Lower lobe of right lung (tissue), 2 donors: ENCODE measurements around the gene DLK1. TPM values are rescaled to one million over a fixed set of nuclear protein-coding genes. Genes with fewer than 3 reads are reported as not detected.

Source experiments
- ATAC-seq, 2 donors: fragments of 200-7000 bp; cut with Tn5 transposase; one replicate each; pipeline ENCODE4 v1.9.1; 2020 to 2022; ENCODE audit warnings: mild to moderate bottlenecking in 2 of 2, moderate library complexity in 2 of 2
- DNase-seq: peaks from one replicate; pipeline ENCODE4 v3.0.0-alpha.2; 2020
- H3K27ac ChIP-seq: fragments of 200-600 bp; one replicate; pipeline ENCODE4 v1.8.0; 2022
- H3K27me3 ChIP-seq: fragments of 200-600 bp; one replicate; pipeline ENCODE4 v1.8.0; 2022; ENCODE audit warnings: low read depth
- H3K36me3 ChIP-seq: fragments of 200-600 bp; one replicate; pipeline ENCODE4 v1.8.0; 2022; ENCODE audit warnings: mild to moderate bottlenecking
- H3K4me1 ChIP-seq: fragments of 200-600 bp; one replicate; pipeline ENCODE4 v1.8.0; 2022
- H3K4me3 ChIP-seq: fragments of 200-600 bp; one replicate; pipeline ENCODE4 v1.8.0; 2022; ENCODE audit warnings: mild to moderate bottlenecking
- H3K9me3 ChIP-seq: fragments of 200-600 bp; one replicate; pipeline ENCODE4 v1.8.0; 2022
- CTCF ChIP-seq: fragments of 200-600 bp; IDR thresholded peaks from one replicate; pipeline ENCODE4 v1.8.0; 2022; ENCODE audit warnings: antibody characterized with exemption, mild to moderate bottlenecking
- intact Hi-C: fragments of 100-400 bp; cut with DNase I; formaldehyde crosslinking; loops from one replicate; pipeline ENCODE4 v1.11.0; 2022
- total RNA-seq: library from RNA; stranded (reverse); fragmentation: NEBNext Ultra II Directional; extraction: Animal tissue kit (Norgen Biotek cat#: 25700); gene quantifications from one replicate; pipeline ENCODE4 v1.2.1, GENCODE V29; 2021
- donor health status: DM: no; HTN: yes; CAD: no; lungs with severe emphysema.

DLK1 gene
- total RNA-seq, 1 donor from 2014 or later, result not detected

DNA sequence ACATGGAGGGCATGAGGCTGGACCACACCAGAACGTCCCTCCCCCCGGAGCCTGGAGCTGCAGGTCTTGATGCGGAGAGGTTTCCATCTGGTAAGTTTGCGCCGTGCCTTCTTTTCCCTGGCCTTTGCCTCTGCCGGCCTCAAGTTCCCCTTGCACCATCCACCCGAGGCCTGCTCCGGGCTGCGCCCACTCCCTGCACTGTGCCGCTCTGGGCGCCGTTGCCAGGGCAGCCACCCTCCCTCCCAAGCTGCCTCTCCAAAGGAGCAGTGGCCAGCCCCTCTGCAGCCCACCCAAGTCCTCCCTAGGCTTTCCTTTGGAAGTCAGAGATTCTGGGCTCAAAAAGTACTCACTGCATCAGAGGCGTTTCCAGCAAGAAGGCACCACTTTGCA is 53.0 kb downstream of the DLK1 start:
- intact Hi-C loops, result no loop called here
- Histone ChIP-seq H3K4me3 (no peak overlapping the region), H3K27ac (no peak overlapping the region), H3K36me3 (no peaks in the 10 kb centered on the region), H3K27me3 (no peaks in the 10 kb centered on the region), H3K9me3 (no peaks in the 10 kb centered on the region), H3K4me1 (no peaks in the 10 kb centered on the region)
- DNase-seq (no peak), ATAC-seq (no peak)
- no peak for TF ChIP-seq CTCF

DNA sequence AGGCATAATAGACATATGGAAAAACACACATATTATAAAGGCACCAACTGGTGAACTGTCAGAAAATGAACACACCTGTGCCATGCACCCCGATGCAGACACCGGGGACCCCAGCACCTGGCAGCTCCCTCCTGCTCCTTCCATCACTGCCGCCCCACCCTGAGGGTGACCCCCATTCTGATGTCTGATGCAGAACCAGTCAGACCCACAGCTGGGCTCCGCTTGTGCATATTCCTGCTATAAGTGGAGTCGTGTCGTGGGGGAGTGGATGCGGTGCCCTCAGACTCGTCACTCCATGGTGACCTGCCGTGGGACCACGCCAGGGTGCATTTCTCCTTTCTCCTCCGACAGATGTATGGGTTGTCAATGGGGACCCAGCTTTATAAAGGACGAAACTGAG is 53.6 kb downstream of the DLK1 start:
- no peak for TF ChIP-seq CTCF
- no peaks in the 10 kb centered on the region for H3K36me3 ChIP-seq
- no peak overlapping the region for H3K27ac ChIP-seq
- H3K9me3 ChIP-seq, result no peaks in the 10 kb centered on the region
- no peak overlapping the region for H3K4me3 ChIP-seq
- peaks cover 3% of the 10 kb centered on the region for H3K27me3 ChIP-seq
- ATAC-seq (no peak), DNase-seq (no peak)
- intact Hi-C loops, result no loop called here
- H3K4me1 ChIP-seq, result no peaks in the 10 kb centered on the region

- H3K36me3 ChIP-seq, result no peaks in the 10 kb centered on the region
- ATAC-seq, result no peak
- H3K27ac ChIP-seq, result no peak overlapping the region
- no peaks in the 10 kb centered on the region for H3K4me1 ChIP-seq
- no peak overlapping the region for H3K4me3 ChIP-seq
- peaks cover 3% of the 10 kb centered on the region for H3K27me3 ChIP-seq
- TF ChIP-seq CTCF, result no peak
- intact Hi-C loops, result no loop called here
- DNase-seq, result no peak
- no peaks in the 10 kb centered on the region for H3K9me3 ChIP-seq
These were observed 54.1 kb downstream of the DLK1 start for GRCh38 chr14:100780646-100781355.

DNA sequence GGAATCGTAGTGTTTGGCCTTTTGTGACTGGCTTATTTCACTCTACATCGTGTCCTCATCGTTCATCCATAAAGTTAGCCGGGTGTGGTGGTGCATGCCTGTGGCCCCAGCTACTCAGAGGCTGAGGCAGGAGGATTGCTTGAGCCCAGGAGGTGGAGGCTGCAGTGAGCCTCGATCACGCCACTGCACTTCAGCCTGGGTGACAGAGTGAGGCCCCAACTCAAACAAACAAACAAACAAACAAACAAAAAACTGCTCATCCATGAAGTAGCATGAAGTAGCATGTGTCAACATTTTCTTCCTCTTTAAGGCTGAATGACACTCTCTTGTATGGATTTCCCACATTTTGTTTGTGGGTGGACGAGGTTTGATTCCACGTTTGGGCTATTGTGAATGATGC is 55.3 kb downstream of the DLK1 start:
- no peak overlapping the region for H3K27ac ChIP-seq
- DNase-seq (no peak), ATAC-seq (no peak)
- no peak for TF ChIP-seq CTCF
- no peak overlapping the region for H3K4me3 ChIP-seq
- no peaks in the 10 kb centered on the region for H3K9me3 ChIP-seq
- intact Hi-C loops, result no loop called here
- peaks cover 3% of the 10 kb centered on the region for H3K27me3 ChIP-seq
- H3K4me1 ChIP-seq, result no peaks in the 10 kb centered on the region
- no peaks in the 10 kb centered on the region for H3K36me3 ChIP-seq

- DNase-seq, result no peak
These were observed 56.0 kb downstream of the DLK1 start for GRCh38 chr14:100782516-100783320.

More at GRCh38 chr14:100782516-100783320, 56.0 kb downstream of the DLK1 start:
- Histone ChIP-seq H3K9me3 (no peaks in the 10 kb centered on the region), H3K36me3 (no peaks in the 10 kb centered on the region), H3K27me3 (peaks cover 7% of the 10 kb centered on the region), H3K27ac (no peak overlapping the region), H3K4me1 (no peaks in the 10 kb centered on the region), H3K4me3 (no peak overlapping the region)
- intact Hi-C loops, result no loop called here
- TF ChIP-seq CTCF, result no peak
- no peak for ATAC-seq
